Measurements from ENCODE around the gene CDK1.

GRCh38 chr10:60737242-60737641 lies 41.0 kb upstream of the CDK1 start:
- no peak for TF ChIP-seq CTCF (optimal IDR thresholded peaks at IDR 0.05 in 1 of 3, IDR thresholded peaks at IDR 0.05 in 1 of 3, conservative IDR thresholded peaks at IDR 0.05 in 1 of 3; ENCODE audit: extremely low read depth in 1 of 3, insufficient read depth in 2 of 3, low read length in 3 of 3)
- TF ChIP-seq EZH2 (IDR thresholded peaks at IDR 0.05; ENCODE audit: low read length), result no peak
